Measurements from ENCODE around the gene CYBA.

The CYBA gene

DNA sequence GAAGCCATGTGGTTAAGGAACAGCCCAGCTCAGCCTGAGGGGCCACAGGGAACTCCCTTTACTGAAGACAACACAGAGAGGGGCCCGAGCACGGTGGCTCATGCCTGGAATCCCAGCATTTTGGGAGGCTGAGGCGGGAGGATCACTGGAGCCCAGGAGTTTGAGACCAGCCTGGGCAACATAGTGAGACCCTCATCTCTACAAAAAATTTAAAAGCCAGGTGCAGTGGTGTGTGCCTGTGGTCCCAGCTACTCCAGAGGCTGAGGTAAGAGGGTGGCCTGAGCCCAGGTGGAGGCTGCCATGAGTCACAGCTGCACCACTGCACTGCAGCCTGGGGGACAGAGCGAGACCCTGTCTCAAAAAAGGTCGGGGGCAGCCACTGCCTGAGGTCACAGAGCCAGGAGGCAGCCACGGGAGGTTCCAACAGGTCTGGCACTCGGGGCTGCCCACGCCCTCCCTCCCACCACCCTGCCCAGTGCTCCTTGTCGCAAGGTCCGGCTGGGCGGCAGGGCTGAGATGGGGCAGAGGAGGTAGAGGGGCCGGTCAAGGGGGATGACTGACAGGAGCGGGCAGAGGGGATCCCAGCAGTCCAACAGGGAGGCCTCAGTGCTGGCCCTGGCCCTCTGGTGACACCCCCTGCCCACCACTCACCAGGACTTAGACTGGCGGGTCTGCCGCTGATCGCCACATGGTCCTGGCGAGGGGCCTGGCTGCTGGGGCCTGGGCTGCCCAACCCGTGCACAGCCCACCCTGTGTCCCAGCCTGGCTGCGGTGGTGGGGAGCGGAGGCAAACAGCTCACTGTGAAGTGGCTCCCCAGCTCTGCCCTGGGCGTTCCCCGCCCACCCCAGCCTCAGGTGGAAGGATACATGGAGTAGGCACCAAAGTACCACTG is 3.4 kb downstream of the CYBA start:
- DNase-seq (ENCODE audit: low read depth in 2 of 2), result no peak

DNA sequence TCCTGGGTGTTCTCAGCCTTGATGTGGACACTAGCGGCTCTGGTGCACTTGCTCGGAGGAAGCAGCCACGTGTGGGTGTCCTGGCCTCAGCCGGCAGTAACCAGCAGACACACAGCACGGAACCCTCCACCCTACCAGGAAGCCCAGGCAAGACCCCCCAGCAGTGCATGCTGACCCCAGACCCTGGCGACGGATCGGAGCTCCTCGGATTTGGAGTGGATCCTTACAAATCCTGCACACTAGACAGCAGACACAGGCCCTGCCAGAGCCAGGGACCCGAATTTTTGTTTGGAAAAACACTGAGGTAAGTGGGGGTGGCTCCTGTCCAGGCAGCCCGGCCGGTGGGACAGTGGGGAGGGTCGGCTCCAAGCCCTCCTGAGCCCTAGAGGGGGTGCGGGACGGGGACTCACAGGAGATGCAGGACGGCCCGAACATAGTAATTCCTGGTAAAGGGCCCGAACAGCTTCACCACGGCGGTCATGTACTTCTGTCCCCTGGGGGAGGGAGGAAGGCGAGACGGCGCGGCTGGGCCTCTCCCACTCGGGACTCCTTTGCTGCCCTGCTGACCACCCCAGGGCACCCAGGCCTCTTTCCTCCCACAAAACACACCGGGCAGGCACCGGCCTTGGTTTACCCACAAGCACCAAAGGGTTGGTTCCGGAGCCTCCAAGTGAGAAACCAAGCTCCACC is 4.4 kb downstream of the CYBA start:
- no peak for DNase-seq (ENCODE audit: low read depth in 2 of 2)

- DNase-seq (ENCODE audit: low read depth in 2 of 2), result no peak
Observed at GRCh38 chr16:88645941-88646340, 4.9 kb downstream of the CYBA start.

- no peak for DNase-seq (ENCODE audit: low read depth in 2 of 2)
Observed at GRCh38 chr16:88645455-88645854, 5.4 kb downstream of the CYBA start.

DNA sequence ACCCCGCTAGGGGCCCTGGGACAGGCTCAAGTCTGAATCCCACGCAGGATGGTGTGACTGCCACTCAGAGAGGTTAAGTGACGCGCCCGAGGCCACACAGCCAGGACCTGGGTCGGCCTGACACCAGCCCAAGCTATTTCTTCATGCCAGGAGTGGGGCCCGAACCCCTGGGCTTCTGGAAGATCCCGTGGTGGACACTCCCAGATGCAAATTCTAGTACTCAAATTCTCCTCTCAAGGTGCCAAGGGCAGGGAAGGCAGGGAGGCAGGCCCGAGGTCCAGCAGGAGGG is 7.3 kb downstream of the CYBA start:
- no peak for DNase-seq (ENCODE audit: low read depth in 2 of 2)

GRCh38 chr16:88642881-88643643 is 7.8 kb downstream of the CYBA start:
- DNase-seq (ENCODE audit: low read depth in 2 of 2), result no peak

DNA sequence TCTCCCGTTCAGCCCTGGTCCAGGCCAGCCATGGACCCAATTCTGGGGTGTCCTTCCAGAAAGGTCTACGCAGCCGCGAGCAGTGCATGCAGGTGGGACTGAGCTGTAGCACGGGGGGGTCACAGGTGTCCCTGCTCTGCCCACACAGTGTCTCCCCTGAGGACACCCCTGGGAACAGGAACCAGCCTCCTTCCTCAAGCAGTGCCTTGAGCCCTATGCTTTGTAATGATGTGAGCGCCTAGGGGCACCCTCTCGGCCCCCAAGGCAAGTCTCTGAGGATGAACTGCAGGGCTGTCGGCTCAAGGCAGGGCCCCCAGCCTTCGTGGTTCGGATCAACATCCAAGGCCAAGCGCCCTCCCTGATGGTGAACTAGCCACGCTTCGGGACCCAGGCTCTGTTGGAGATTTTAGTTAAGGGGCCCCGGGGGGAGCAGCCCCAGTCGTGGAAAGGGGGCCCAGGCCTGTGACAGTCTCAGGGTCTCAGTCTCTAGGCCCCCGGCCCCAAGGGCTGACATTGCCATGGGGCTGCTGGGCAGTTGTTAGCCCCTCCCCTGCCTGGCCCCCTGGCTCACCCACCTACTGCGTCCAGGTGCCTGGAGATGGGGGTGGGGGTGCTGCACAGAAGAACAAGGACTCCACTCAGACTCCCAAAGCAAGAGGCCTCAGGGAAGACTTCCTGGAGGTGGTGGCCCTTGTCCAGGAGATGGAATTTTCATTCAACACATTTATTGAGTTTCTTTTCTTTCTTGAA is 10.2 kb downstream of the CYBA start:
- no peak for DNase-seq (ENCODE audit: low read depth in 2 of 2)

GRCh38 chr16:88640039-88640495 is 10.8 kb downstream of the CYBA start:
- DNase-seq (ENCODE audit: low read depth in 2 of 2), result no peak

DNA sequence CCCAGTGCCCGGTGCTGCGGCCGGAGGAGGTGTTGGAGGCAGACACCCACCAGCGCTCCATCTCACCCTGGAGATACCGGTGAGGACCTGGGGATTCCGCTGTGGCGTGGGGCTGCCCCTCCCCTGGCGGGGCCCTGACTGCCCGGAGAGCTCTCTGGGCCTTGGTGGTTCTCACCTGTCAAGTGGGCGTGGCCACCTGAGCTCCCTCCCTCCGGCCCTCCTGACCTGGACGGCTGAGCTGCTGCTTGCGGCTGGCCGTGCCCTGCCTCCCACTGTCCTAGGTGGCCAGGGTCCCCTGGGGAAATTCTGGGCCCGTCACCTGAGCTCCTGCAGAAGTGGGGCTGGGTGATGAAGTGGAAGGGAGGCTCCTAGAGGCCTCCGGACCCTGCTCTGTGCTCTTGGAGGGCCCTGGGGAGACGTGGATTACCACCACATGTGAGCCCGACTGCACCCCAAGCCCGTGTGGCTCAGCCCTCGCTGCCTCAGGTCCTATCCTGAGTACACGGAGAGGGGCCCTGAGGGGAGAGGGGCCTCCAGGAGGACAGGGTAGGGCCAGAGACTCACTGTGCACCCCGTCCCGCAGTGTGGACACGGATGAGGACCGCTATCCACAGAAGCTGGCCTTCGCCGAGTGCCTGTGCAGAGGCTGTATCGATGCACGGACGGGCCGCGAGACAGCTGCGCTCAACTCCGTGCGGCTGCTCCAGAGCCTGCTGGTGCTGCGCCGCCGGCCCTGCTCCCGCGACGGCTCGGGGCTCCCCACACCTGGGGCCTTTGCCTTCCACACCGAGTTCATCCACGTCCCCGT is 11.4 kb downstream of the CYBA start:
- DNase-seq (ENCODE audit: low read depth in 2 of 2), result no peak

GRCh38 chr16:88638323-88639230 is 12.3 kb downstream of the CYBA start, which contains the start of gene IL17C:
TSS of gene IL17C (plus strand) at chr16:88638572. CDS start at chr16:88638642, 70 bp downstream.
- DNase-seq (ENCODE audit: low read depth in 2 of 2), result no peak

- DNase-seq (ENCODE audit: low read depth in 2 of 2), result no peak
Observed at GRCh38 chr16:88636488-88637265, 14.2 kb downstream of the CYBA start.

GRCh38 chr16:88635671-88636319 is 15.1 kb downstream of the CYBA start:
- no peak for DNase-seq (ENCODE audit: low read depth in 2 of 2)

GRCh38 chr16:88634994-88635670 is 15.7 kb downstream of the CYBA start:
- no peak for DNase-seq (ENCODE audit: low read depth in 2 of 2)

DNA sequence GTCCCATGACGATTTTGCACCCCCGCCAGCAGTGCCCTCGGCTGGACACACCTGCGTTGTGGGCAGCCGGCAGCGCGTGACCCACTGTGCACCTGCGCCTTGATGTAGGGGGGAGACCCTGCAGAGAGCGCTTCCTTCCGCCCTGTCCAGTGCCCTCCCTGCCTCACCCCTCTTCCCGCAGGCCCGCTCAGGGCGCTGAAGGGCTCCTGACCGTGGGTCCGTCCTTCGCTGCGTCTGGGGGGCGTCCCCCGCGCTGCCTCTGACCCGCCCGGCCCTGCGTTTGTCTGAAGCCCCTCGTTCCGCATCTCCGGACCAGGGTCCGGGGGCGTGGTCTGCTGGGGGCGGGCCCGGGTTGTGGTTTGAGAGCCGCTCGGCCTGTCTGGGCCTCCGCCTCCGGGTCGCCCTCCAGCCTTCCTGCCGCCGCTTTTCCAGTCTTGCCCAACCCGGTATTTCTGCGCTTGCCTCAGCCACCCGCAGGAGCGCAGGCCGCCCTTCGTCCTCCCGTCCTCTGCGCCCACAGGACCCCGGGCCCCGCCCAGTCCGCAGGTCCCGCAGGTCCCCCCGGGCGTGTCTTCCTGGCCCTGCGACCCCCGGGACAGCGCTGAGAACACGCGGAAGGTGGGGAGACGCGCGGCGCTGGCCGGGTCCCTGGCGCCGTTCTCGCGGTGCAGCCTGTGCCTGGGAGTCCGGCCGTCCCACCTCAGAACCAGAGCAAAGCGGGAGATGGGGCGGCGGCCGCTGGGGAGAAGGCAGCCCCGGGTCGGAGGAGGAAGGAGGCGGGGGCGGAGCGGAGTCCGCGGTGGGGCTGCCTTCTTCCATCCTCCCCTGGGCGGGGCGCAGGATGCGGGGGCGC is 16.5 kb downstream of the CYBA start:
- no peak for DNase-seq (ENCODE audit: low read depth in 2 of 2)

- peak in 1 of 2 donors; percentile 30 for DNase-seq (ENCODE audit: low read depth in 2 of 2)
Observed at GRCh38 chr16:88633684-88634140, 17.1 kb downstream of the CYBA start.

DNA sequence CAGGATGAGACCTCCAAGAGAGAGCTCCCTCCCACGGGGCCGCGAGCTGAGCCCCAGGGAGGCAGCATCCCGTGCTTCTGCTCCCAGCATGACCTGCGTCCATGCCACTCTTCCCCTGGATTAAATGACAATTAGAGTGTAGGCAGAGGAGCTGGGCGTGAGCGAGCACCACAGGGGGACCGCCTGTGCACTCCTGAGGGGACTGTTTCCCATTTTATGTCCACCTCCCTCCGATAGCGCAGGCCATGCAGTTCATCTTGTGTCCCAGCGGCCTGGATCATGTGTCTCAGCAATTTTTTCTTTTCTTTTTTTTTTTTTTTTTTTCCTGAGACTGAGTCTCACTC is 18.3 kb downstream of the CYBA start:
- DNase-seq (ENCODE audit: low read depth in 2 of 2), result no peak

Data from stimulated activated CD8-positive, alpha-beta memory T cell treated with anti-CD3 and anti-CD28 coated beads, Interleukin-7, amount 100 ng/mL, for 1 hour (primary cell).